Lung (tissue), 12 donors: ENCODE measurements around the gene NIPBL. TPM values are rescaled to one million over a fixed set of nuclear protein-coding genes. Genes with fewer than 3 reads are reported as not detected.

Experiments used
- ATAC-seq: fragments of 200-7000 bp; cut with Tn5 transposase; one replicate; pipeline ENCODE4 v1.9.1; 2020; ENCODE audit warnings: moderate number of reproducible peaks; ENCODE audit not compliant: insufficient read depth, low FRiP score
- DNase-seq, 3 donors: peaks; one replicate each; pipeline ENCODE4 v3.0.0-alpha.2; 2013 to 2017
- H3K27ac ChIP-seq, 2 donors: one replicate each; pipeline ENCODE4 v1.5.1; 2013; ENCODE audit warnings: mild to moderate bottlenecking in 2 of 2, moderate library complexity in 2 of 2, control low read depth in 1 of 2, inconsistent platforms in 1 of 2, low read depth in 1 of 2, low read length in 1 of 2
- H3K27me3 ChIP-seq, 3 donors: one replicate each; pipeline ENCODE4 v1.5.1; 2013; ENCODE audit warnings: low read length in 2 of 3; ENCODE audit not compliant: control insufficient read depth in 3 of 3, insufficient read depth in 3 of 3
- H3K36me3 ChIP-seq, 4 donors: one replicate each; pipeline ENCODE4 v1.5.1; 2013; ENCODE audit warnings: low read length in 4 of 4, mild to moderate bottlenecking in 1 of 4, moderate library complexity in 1 of 4; ENCODE audit not compliant: control insufficient read depth in 4 of 4, insufficient read depth in 4 of 4
- H3K4me1 ChIP-seq, 5 donors: one replicate each; pipeline ENCODE4 v1.5.1; 2013; ENCODE audit warnings: low read length in 5 of 5, mild to moderate bottlenecking in 2 of 5, moderate library complexity in 1 of 5; ENCODE audit not compliant: control insufficient read depth in 5 of 5, insufficient read depth in 5 of 5
- H3K4me3 ChIP-seq: one replicate; pipeline ENCODE4 v1.5.1; 2013; ENCODE audit warnings: mild to moderate bottlenecking, control low read depth, moderate library complexity
- H3K9ac ChIP-seq, 2 donors: one replicate each; pipeline ENCODE4 v1.5.1; 2013; ENCODE audit warnings: low read length in 2 of 2, control low read depth in 1 of 2; ENCODE audit not compliant: insufficient read depth in 1 of 2
- H3K9me3 ChIP-seq, 4 donors: one replicate each; pipeline ENCODE4 v1.5.1; 2013; ENCODE audit warnings: low read length in 3 of 4, mild to moderate bottlenecking in 1 of 4, moderate library complexity in 1 of 4; ENCODE audit not compliant: control insufficient read depth in 4 of 4, insufficient read depth in 3 of 4
- WGBS, 2 donors: extraction: QIAGEN DNeasy Blood & Tissue Kit; methylation state at CpG; one replicate each; pipeline ENCODE4 v1.1.7; 2013; 5-methylcytosine and 5-hydroxymethylcytosine counted together
- polyA plus RNA-seq, 2 donors: library from polyadenylated mRNA; stranded (reverse); fragments of 200-250 nt; gene quantifications; one replicate each; pipeline ENCODE4 v1.2.1, GENCODE V29; 2013
- total RNA-seq, 2 donors: library from RNA; depleted of rRNA in 1 of 2; stranded (reverse); fragments of >200 nt in 1 of 2; gene quantifications; one replicate each; pipeline ENCODE4 v1.2.1, GENCODE V29; 2014 to 2021
- TF ChIP-seq, protein P1 (sequence below): IDR thresholded peaks from 2 replicates; pipeline ENCODE4 v1.5.1; 2012; ENCODE audit warnings: mild to moderate bottlenecking; ENCODE audit errors: control extremely low read depth, extremely low read depth
- donor health status: control.
- donor health status: control.
- donor health status: Bipolar disorder and iron deficiency.
- donor health status: healthy.
- donor health status: DM: yes; HTN: yes; CAD: no.

Gene NIPBL
- total and polyA plus RNA-seq, 4 donors, result 13.7 to 124 (median 32.4) TPM

DNA sequence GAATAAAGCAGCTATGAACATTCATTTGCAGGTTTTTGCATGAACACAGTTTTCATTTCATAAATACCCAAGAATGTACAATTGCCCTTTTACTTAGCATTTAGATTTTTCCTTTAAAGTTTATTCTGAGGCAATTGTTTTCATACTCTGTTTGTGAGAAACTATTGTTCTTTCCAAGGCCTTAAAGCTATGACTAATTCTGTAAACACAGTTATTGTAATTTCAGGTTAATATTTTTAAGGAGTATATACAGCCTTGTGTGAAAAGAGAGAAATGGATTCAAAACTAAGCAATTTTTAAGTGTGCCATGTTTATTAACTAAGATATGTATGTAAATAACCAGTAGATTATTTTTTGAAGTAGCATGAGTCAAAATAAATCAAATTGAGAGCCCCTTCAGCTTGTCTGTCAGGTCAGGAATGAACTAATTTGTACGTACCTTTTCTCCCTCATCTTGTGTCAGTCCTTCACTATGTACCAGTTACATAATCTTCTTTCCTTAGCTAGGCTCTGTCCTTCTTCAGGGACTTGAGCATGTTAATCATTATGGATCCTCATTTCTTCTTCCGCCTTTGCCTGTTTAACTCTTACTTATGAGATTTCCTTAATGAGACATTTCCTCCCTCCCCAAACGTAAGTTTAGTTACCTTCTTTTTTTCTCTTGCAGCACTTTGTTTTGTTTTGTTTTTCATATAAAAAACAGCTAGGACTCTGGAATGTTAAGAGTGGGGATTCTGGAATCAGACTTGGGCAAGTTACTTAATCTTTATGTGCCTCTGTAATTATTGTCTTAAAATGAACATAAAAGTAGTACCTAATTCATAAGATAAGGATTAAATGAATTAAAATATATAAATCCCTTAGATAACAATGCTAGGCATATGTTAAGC is 63.6 kb downstream of the NIPBL start:
- no peak overlapping the region for H3K4me3 ChIP-seq
- H3K4me1 ChIP-seq, result peaks cover 0 to 13% (median 0%) of the 10 kb centered on the region in 5 donors
- no peaks in the 10 kb centered on the region for H3K9me3 ChIP-seq
- no peaks in the 10 kb centered on the region for H3K27me3 ChIP-seq
- peak; percentile 42 for ATAC-seq
- 28 to 36% methylated on average over 3 of the region's 3 CpGs for WGBS, 2 donors
- TF ChIP-seq, protein P1, sequence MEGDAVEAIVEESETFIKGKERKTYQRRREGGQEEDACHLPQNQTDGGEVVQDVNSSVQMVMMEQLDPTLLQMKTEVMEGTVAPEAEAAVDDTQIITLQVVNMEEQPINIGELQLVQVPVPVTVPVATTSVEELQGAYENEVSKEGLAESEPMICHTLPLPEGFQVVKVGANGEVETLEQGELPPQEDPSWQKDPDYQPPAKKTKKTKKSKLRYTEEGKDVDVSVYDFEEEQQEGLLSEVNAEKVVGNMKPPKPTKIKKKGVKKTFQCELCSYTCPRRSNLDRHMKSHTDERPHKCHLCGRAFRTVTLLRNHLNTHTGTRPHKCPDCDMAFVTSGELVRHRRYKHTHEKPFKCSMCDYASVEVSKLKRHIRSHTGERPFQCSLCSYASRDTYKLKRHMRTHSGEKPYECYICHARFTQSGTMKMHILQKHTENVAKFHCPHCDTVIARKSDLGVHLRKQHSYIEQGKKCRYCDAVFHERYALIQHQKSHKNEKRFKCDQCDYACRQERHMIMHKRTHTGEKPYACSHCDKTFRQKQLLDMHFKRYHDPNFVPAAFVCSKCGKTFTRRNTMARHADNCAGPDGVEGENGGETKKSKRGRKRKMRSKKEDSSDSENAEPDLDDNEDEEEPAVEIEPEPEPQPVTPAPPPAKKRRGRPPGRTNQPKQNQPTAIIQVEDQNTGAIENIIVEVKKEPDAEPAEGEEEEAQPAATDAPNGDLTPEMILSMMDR, result no peak
- no peaks in the 10 kb centered on the region for H3K36me3 ChIP-seq
- H3K9ac ChIP-seq, result no peak overlapping the region
- H3K27ac ChIP-seq, result no peak overlapping the region
- no peak for DNase-seq

- Histone ChIP-seq H3K27me3 (no peaks in the 10 kb centered on the region), H3K9me3 (no peaks in the 10 kb centered on the region), H3K9ac (no peak overlapping the region), H3K4me3 (no peak overlapping the region), H3K4me1 (peaks cover 0 to 11% (median 0%) of the 10 kb centered on the region in 5 donors), H3K27ac (no peak overlapping the region), H3K36me3 (no peaks in the 10 kb centered on the region)
- DNase-seq, result no peak
- no peak for ATAC-seq
- 74 to 90% methylated on average over 1 of the region's 1 CpG for WGBS, 2 donors
- TF ChIP-seq, protein P1, result no peak
Measured at GRCh38 chr5:36943584-36943983, 67.0 kb downstream of the NIPBL start.

- Histone ChIP-seq H3K36me3 (no peaks in the 10 kb centered on the region), H3K9ac (no peak overlapping the region), H3K9me3 (no peaks in the 10 kb centered on the region), H3K4me1 (peaks cover 0 to 11% (median 0%) of the 10 kb centered on the region in 5 donors), H3K4me3 (no peak overlapping the region), H3K27me3 (no peaks in the 10 kb centered on the region), H3K27ac (no peak overlapping the region)
- ATAC-seq, result no peak
- WGBS, 2 donors, result 81 to 85% methylated on average over 2 of the region's 2 CpGs
- TF ChIP-seq, protein P1, result no peak
- no peak for DNase-seq
Measured at GRCh38 chr5:36944024-36944423, 67.5 kb downstream of the NIPBL start.
